OCI-LY3 (cell line): ENCODE data around the gene CYP2U1.
A peak's percentile ranks its signal among the peaks of the same experiment; 100 is the strongest.
"Not testable (repeated sequence)": the region's sequence is repeated elsewhere in the genome, so short reads cannot be mapped to it uniquely, and the experiment has no call there.

Source experiments
- H2AFZ ChIP-seq: fragments of 200-600, 300-600 bp; shearing (Covaris generic); 2 replicates; pipeline ENCODE4 v1.6.0; 2014; ENCODE audit warnings: antibody characterized with exemption, low read depth, low read length
- H3K27ac ChIP-seq: fragments of 200-600, 300-600 bp; sonication (generic); 2 replicates; pipeline ENCODE4 v1.5.1; 2014; ENCODE audit warnings: mild to moderate bottlenecking, low read length, moderate library complexity, mixed read lengths
- H3K27me3 ChIP-seq: fragments of 200-600, 300-600 bp; sonication (generic); 2 replicates; pipeline ENCODE4 v1.6.1; 2014; ENCODE audit warnings: low read depth, low read length, mixed read lengths
- H3K36me3 ChIP-seq: fragments of 200-600, 300-600 bp; sonication (generic); replicated peaks from 2 replicates; pipeline ENCODE3; 2014; ENCODE audit warnings: low read depth, low read length, mixed read lengths
- H3K4me1 ChIP-seq: fragments of 300-600, 200-600 bp; sonication (generic); 2 replicates; pipeline ENCODE4 v1.6.1; 2014; ENCODE audit warnings: low read length, mixed read lengths
- H3K4me2 ChIP-seq: fragments of 200-600, 300-600 bp; sonication (generic); 2 replicates; pipeline ENCODE4 v1.6.1; 2014; ENCODE audit warnings: low read length, mixed read lengths
- H3K4me3 ChIP-seq: fragments of 300-600, 200-600 bp; sonication (generic); 2 replicates; pipeline ENCODE4 v1.5.1; 2014; ENCODE audit warnings: antibody characterized with exemption, mild to moderate bottlenecking, low read length, moderate library complexity
- H3K79me2 ChIP-seq: fragments of 300-600, 200-600 bp; shearing (Covaris generic); 2 replicates; pipeline ENCODE4 v1.6.1; 2014; ENCODE audit warnings: mild to moderate bottlenecking, low read length, mixed read lengths
- H3K9ac ChIP-seq: fragments of 300-600, 200-600 bp; shearing (Covaris generic); 2 replicates; pipeline ENCODE4 v1.6.0; 2014; ENCODE audit warnings: mild to moderate bottlenecking, low read length, moderate library complexity
- H3K9me3 ChIP-seq: fragments of 200-600, 300-600 bp; shearing (Covaris generic); 2 replicates; pipeline ENCODE4 v1.6.1; 2014; ENCODE audit warnings: low read length, mixed read lengths; ENCODE audit not compliant: insufficient read depth
- H4K20me1 ChIP-seq: fragments of 200-600, 300-600 bp; sonication (generic); 2 replicates; pipeline ENCODE4 v1.6.1; 2016; ENCODE audit warnings: low read length, mixed read lengths; ENCODE audit not compliant: insufficient read depth
- EZH2phosphoT487 ChIP-seq: fragments of 200-600 bp; shearing (Covaris generic); IDR thresholded peaks from 2 replicates; pipeline ENCODE4 v1.6.1; 2018; ENCODE audit warnings: antibody characterized with exemption, mixed run types, low read depth
- TF ChIP-seq, protein P1 (sequence below): fragments of 200-600, 300-600 bp; sonication (generic); IDR thresholded peaks from 2 replicates; pipeline ENCODE4 v1.5.1; 2014; ENCODE audit warnings: antibody characterized with exemption, low read length, low read depth

The CYP2U1 gene

DNA sequence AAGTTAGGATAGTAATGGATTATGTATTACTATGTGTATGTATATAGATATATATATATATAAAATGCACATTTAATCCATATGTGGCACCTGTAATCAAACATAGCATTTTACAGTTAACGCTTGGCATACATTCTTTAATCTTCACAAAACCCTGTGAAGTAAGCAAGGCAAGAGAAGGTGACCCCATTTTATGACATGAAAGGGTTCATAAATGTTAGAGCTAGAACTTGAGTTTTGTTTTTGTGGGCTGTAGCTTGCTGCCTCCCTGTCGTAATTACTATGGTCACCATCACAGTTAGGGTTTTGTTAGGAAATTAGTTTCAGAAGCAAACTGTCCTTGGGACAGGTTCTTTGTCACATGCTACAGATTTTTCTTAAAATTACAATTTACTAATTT lies 13.8 kb upstream of the CYP2U1 start:
- Histone ChIP-seq H4K20me1 (no peaks in the 10 kb centered on the region), H3K4me3 (no peak overlapping the region), H3K4me1 (peaks cover 12% of the 10 kb centered on the region; the same call in 1 of the 2 replicates), H3K9ac (no peak overlapping the region), H2AFZ (no peak overlapping the region), H3K27ac (no peak overlapping the region), H3K4me2 (no peak overlapping the region), H3K9me3 (peaks cover 18% of the 10 kb centered on the region), H3K27me3 (no peaks in the 10 kb centered on the region), H3K79me2 (no peaks in the 10 kb centered on the region), H3K36me3 (peaks cover 12% of the 10 kb centered on the region)
- TF ChIP-seq EZH2phosphoT487, result no peak
- TF ChIP-seq, protein P1, sequence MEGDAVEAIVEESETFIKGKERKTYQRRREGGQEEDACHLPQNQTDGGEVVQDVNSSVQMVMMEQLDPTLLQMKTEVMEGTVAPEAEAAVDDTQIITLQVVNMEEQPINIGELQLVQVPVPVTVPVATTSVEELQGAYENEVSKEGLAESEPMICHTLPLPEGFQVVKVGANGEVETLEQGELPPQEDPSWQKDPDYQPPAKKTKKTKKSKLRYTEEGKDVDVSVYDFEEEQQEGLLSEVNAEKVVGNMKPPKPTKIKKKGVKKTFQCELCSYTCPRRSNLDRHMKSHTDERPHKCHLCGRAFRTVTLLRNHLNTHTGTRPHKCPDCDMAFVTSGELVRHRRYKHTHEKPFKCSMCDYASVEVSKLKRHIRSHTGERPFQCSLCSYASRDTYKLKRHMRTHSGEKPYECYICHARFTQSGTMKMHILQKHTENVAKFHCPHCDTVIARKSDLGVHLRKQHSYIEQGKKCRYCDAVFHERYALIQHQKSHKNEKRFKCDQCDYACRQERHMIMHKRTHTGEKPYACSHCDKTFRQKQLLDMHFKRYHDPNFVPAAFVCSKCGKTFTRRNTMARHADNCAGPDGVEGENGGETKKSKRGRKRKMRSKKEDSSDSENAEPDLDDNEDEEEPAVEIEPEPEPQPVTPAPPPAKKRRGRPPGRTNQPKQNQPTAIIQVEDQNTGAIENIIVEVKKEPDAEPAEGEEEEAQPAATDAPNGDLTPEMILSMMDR, result no peak

DNA sequence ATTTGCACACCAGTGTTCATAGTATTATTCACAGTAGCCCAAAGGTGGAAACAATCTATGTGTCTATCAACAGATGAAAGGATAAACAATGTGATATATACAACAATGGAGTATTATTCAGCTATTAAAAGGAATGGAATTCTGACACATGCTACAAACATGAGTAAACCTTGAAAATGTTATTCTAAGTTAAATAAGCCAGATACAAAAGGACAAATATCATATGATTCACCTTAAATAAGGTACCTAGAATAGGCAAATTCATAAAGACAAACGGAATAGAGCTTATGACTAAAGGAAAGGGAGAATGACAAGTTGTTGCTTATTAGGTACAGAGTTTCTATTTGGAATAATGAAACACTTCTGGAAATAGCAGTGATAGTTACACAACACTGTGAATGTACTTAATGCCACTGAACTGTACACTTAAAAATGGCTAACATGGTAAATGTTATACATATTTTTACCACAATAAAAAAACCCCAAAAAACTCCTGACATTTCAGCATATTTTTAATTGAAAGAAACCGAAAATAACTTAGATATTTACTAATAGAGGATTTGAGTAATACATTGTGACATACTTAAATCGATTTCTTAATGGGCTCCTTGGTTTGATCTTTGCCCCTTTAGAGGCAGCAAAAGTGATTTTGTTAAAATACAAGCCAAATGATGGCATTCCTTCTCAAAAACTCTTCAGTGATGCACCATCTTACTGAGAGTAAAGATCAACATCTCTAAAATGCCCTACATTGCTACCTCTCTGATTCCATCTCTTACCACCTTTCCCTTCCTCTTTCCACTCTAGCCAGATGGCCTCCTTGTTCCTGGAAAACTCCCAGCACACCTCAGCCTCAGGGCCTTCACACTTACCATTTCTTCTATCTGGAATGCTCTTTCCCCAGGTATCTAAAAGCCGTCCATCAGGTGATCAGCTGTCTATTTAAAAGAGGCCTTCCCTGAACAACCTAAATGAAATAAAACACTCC lies 8.6 kb upstream of the CYP2U1 start:
- H3K9me3 ChIP-seq, result peaks cover 18% of the 10 kb centered on the region
- no peaks in the 10 kb centered on the region for H4K20me1 ChIP-seq
- no peak overlapping the region for H3K4me3 ChIP-seq
- no peak overlapping the region for H2AFZ ChIP-seq
- H3K4me1 ChIP-seq, result no peaks in the 10 kb centered on the region
- no peaks in the 10 kb centered on the region for H3K27me3 ChIP-seq
- peaks cover 12% of the 10 kb centered on the region for H3K36me3 ChIP-seq
- TF ChIP-seq, protein P1, result no peak
- TF ChIP-seq EZH2phosphoT487, result no peak
- no peak overlapping the region for H3K27ac ChIP-seq
- no peaks in the 10 kb centered on the region for H3K79me2 ChIP-seq
- no peak overlapping the region for H3K9ac ChIP-seq
- H3K4me2 ChIP-seq, result no peak overlapping the region

DNA sequence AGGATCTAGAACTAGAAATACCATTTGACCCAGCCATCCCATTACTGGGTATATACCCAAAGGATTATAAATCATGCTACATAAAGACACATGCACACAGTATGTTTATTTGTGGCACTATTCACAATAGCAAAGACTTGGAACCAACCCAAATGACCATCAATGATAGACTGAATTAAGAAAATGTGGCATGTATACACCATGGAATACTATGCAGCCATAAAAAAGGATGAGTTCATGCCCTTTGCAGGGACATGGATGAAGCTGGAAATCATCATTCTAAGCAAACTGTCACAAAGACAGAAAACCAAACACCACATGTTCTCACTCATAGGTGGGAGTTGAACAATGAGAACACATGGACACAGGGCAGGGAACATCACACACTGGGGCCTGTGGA lies 5.6 kb upstream of the CYP2U1 start:
- H3K4me3 ChIP-seq, H3K4me2 ChIP-seq, H3K9ac ChIP-seq, H4K20me1 ChIP-seq, H3K9me3 ChIP-seq, H3K36me3 ChIP-seq, H3K27ac ChIP-seq, H2AFZ ChIP-seq, H3K27me3 ChIP-seq, H3K79me2 ChIP-seq: not testable (repeated sequence)
- H3K4me1 ChIP-seq, result peaks cover 10% of the 10 kb centered on the region

DNA sequence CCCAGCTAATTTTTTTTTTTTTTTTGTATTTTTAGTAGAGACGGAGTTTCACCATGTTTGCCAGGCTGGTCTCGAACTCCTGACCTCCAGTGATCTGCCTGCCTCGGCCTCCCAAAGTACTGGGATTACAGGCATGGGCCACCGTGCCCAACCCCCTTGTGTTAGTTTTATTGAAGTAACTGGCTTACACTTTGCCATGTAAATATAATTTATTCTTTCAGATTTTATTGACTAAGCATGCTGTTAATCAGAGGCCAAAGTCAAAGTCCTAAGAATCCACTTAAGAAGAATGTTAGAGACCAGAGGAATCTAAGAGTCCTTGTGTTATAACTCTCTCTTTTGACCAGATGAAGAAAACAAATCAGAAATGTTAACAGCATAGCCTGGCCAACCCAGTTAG lies 4.5 kb upstream of the CYP2U1 start:
- H3K36me3 ChIP-seq, H3K27me3 ChIP-seq, H3K4me3 ChIP-seq, H3K27ac ChIP-seq, H3K79me2 ChIP-seq, H4K20me1 ChIP-seq, H3K4me2 ChIP-seq, H3K9me3 ChIP-seq, H3K9ac ChIP-seq: not testable (repeated sequence)
- Histone ChIP-seq H2AFZ (0 out of 2 replicates have a peak overlapping the region, but pooled peaks have one; percentile 47), H3K4me1 (peaks cover 10% of the 10 kb centered on the region)

DNA sequence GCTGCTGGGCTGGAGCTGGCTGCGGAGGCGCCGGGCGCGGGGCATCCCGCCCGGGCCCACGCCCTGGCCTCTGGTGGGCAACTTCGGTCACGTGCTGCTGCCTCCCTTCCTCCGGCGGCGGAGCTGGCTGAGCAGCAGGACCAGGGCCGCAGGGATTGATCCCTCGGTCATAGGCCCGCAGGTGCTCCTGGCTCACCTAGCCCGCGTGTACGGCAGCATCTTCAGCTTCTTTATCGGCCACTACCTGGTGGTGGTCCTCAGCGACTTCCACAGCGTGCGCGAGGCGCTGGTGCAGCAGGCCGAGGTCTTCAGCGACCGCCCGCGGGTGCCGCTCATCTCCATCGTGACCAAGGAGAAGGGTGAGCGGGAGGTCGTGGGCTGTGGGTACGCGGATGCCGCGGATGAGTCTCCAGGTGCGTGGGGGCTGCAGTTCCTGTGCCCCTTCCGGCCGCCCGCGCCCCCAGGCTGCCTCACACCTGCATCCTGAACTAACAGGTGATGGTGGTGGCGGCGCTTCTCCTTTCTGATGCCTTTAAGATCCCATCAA lies 499 bp downstream of the CYP2U1 start:
- Histone ChIP-seq H3K27ac (no peak overlapping the region), H3K9ac (peak overlapping the region; percentile 72), H3K36me3 (peaks cover 18% of the 10 kb centered on the region), H3K4me1 (peaks cover 27% of the 10 kb centered on the region), H4K20me1 (no peaks in the 10 kb centered on the region), H3K4me3 (peak overlapping the region; percentile 83), H3K9me3 (no peaks in the 10 kb centered on the region), H3K4me2 (peak overlapping the region; percentile 96), H2AFZ (0 out of 2 replicates have a peak overlapping the region, but pooled peaks have one; percentile 27), H3K27me3 (no peaks in the 10 kb centered on the region), H3K79me2 (peaks cover 15% of the 10 kb centered on the region)
- TF ChIP-seq, protein P1, result no peak
- TF ChIP-seq EZH2phosphoT487, result no peak
